DMS114 treated with DMSO at 0.1 percent for 48 hours (cell line): Measurements from ENCODE around the gene LIPC.

Source experiments
- DNase-seq: peaks from one replicate; lab custom pipeline; 2025; ENCODE audit not compliant: unreplicated experiment; lab: John Stamatoyannopoulos, UW

The LIPC gene

GRCh38 chr15:58512522-58512921 is 80.7 kb downstream of the LIPC start:
- DNase-seq, result no peak

GRCh38 chr15:58513008-58513407 is 81.2 kb downstream of the LIPC start:
- DNase-seq, result no peak

- DNase-seq, result no peak
These were observed 82.0 kb downstream of the LIPC start for GRCh38 chr15:58513726-58514336.

GRCh38 chr15:58515807-58516206 is 84.0 kb downstream of the LIPC start:
- DNase-seq, result no peak

GRCh38 chr15:58517252-58517681 is 85.5 kb downstream of the LIPC start:
- no peak for DNase-seq

GRCh38 chr15:58517682-58518525 is 86.1 kb downstream of the LIPC start:
- no peak for DNase-seq

GRCh38 chr15:58518626-58519025 is 86.8 kb downstream of the LIPC start:
- DNase-seq, result no peak

GRCh38 chr15:58519516-58519915 is 87.7 kb downstream of the LIPC start:
- DNase-seq, result no peak

- no peak for DNase-seq
These were observed 88.7 kb downstream of the LIPC start for GRCh38 chr15:58520464-58520863.

GRCh38 chr15:58520936-58521292 is 89.1 kb downstream of the LIPC start:
- no peak for DNase-seq

- no peak for DNase-seq
These were observed 89.7 kb downstream of the LIPC start for GRCh38 chr15:58521293-58521991.

- no peak for DNase-seq
These were observed 90.6 kb downstream of the LIPC start for GRCh38 chr15:58522391-58522790.

- DNase-seq, result no peak
These were observed 91.1 kb downstream of the LIPC start for GRCh38 chr15:58522865-58523264.

GRCh38 chr15:58523634-58524033 is 91.8 kb downstream of the LIPC start:
- no peak for DNase-seq

- DNase-seq, result no peak
These were observed 92.5 kb downstream of the LIPC start for GRCh38 chr15:58524247-58524646.

- no peak for DNase-seq
These were observed 94.2 kb downstream of the LIPC start for GRCh38 chr15:58525991-58526421.

- DNase-seq, result no peak
These were observed 94.9 kb downstream of the LIPC start for GRCh38 chr15:58526647-58527192.

- DNase-seq, result no peak
These were observed 95.9 kb downstream of the LIPC start for GRCh38 chr15:58527573-58528187.

- DNase-seq, result no peak
These were observed 96.5 kb downstream of the LIPC start for GRCh38 chr15:58528188-58528870.

GRCh38 chr15:58529041-58529440 is 97.2 kb downstream of the LIPC start:
- DNase-seq, result no peak
